ENCODE measurements around the gene MFSD11.
"Not testable (repeated sequence)": the region's sequence is repeated elsewhere in the genome, so short reads cannot be mapped to it uniquely, and the experiment has no call there.

Gene MFSD11

GRCh38 chr17:76709077-76709950 lies 28.6 kb upstream of the MFSD11 start:
- DNase-seq: peak in 9 of 14 donors; percentile 22 to 71 (median 55)

GRCh38 chr17:76709951-76710862 lies 27.7 kb upstream of the MFSD11 start:
- DNase-seq: peak in 3 of 14 donors; percentile 34 to 43 (median 37)

DNA sequence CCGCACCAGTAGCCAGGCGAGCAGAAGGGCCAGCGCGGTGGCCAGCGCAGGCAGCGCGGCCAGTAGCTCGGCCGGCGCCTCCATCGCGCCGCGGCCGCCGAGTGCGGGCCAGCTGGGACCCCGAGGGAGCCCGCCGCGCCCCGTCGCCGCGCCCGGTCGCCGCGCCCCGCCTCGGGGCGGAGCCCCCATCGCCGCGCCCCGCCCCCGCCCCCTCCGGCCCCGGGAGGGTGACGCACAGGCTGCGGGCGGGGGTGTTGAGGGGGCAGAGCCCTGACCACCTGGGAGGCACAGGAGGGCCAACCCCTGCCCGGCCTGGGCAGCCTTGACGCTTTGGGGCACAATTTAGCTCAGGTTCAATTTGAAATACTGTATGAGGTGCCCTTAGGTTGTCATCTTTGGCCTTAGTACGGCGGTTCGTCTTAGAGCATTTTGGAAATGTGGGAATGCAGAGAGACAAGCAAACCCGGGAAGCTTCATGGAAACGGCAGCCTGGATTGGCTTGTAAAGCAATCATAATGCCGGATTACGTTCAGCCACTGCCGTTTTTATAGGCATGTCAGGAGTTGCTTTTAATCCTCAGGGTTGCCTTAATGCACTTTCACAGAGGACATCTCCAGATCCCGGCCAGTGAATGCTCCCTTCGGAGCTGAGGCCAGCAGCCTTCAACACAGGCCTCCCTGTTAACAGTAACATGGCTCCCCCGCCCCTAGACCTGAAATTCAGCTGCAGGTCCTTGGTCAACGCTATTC lies 26.9 kb upstream of the MFSD11 start, which contains the start of gene MXRA7:
Gene MXRA7, minus strand, starts transcription at position 103 of the 749 bp plus-strand sequence. Its CDS starts 19 bp downstream, at position 84.
- peak in 11 of 14 donors; percentile 43 to 81 (median 48) for DNase-seq

- not testable (repeated sequence) for DNase-seq
Observed at GRCh38 chr17:76712321-76712720, 25.6 kb upstream of the MFSD11 start.

DNA sequence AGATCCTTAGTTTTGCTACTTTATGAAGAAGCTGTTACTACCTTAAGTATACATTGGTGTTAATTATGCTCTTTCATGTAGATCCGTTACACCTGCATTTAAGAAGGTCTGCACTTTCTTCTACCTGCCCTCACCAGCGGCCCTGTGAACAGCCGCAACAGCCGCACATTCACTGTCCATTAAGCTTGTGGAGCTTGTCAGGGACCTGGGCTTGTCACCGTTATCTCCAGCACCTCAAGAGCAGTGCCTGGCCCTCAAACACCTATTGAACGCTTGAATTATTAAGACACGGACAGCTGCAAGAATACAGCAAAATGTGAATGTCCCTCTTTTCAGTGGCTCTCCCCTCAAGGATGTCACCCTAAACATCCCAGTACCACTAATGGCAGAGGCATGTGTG lies 24.2 kb upstream of the MFSD11 start:
- no peak for DNase-seq

GRCh38 chr17:76714336-76714735 lies 23.6 kb upstream of the MFSD11 start:
- DNase-seq: no peak

DNA sequence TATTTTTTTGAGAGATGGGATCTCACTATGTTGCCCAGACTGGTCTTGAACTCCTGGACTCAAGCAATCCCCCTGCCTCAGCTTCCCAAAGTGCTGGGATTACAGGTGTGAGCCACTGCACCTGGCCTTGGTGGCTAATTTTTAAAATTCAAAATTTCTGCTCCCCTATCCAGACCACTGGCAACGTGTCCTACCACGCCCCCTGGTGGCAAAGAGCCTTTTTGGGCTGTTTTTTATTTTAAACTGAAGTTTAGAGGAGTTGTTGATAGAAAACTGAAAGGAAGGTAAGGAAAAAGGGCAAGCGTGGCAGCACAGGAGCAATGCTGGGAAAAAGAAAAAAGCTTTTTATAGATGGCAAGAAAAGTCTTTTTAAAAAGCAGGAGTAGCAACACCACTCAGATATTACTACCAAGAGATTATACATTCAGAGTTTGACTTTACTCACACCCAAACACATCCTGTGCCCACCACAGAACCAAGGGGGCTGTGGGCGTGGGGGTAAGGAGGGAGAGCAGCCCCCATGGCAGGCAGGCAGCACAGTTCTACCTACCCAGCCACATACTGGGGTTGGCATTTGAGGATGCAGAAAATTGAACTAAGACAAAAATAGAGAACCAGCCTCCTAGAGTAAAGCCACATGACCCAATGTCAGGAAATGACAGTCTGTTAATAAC lies 23.0 kb upstream of the MFSD11 start:
- DNase-seq: peak in 7 of 14 donors; percentile 13 to 53 (median 30)

GRCh38 chr17:76715496-76715830 lies 22.5 kb upstream of the MFSD11 start:
- DNase-seq: no peak

DNA sequence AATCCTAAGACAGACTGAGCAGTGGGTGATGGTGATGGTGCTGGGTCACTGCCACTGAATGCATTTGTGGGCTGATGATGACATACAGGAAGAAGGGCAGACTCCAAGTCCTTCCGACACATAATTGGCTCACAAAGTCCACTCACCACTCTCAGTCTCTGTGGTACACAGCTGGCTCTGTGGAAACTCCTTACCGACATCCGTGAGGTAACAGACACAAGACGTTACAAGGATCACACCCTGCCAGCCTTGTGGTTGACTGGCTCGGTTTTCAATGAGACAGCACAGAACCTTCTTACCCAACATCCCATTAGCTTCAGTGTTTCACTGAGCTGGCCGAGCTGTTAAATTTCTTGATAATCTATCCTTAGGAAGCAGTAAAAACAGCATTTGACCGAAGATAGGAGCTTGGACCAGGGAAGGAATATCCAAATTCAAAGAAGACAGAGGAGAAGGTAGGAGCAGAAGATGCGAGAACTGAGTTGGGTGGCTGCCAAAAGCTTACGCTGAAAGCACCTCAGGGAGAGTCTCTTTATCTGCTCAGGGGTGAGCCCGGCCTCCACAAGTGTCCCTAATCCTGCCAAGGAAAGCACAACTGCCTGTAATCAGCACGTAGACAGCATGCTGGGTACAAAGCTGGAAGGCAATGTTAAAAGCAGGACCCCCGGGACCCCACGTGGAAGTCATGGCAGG lies 21.6 kb upstream of the MFSD11 start:
- DNase-seq: peak in 3 of 14 donors; percentile 14 to 36 (median 35)

DNA sequence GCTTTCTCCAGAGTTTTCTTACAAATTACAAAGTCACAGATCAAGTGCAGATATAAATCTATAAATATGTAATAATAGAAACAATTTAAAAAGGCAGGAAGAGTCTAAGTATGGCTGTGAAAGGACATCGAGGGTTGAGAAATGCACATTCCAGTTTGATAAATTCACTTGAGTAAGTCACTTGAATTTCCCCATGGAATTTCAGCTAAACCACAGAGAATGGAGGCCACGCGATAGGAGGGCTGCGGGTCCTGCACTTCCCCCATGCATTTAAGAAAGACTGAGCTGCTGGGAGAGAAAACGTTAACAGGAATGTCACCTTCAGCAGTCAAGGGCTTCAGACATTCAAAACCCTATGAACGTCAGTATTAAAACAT lies 21.1 kb upstream of the MFSD11 start:
- no peak for DNase-seq

DNA sequence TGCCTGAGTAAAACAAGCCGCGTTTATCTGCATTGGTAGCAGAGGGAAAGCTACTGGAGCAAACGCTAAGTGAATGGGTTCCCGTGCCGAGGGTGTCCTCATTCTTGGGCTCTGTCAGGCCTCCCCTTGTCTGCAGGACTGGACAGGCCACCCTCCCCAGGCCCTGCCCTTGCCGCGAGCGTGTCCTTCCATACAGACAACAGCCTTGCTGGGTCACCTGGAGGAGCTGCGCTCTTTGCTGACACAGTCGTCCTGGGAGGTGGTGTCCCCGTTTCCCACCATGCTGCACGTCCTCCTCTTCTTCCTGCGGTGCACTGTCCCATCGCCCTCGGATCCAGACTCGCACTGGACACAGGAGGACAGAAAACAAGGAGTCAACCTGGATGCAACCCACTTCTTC lies 19.4 kb upstream of the MFSD11 start:
- no peak for DNase-seq

GRCh38 chr17:76720211-76720610 lies 17.7 kb upstream of the MFSD11 start:
- no peak for DNase-seq

GRCh38 chr17:76720941-76721340 lies 17.0 kb upstream of the MFSD11 start:
- no peak for DNase-seq

DNA sequence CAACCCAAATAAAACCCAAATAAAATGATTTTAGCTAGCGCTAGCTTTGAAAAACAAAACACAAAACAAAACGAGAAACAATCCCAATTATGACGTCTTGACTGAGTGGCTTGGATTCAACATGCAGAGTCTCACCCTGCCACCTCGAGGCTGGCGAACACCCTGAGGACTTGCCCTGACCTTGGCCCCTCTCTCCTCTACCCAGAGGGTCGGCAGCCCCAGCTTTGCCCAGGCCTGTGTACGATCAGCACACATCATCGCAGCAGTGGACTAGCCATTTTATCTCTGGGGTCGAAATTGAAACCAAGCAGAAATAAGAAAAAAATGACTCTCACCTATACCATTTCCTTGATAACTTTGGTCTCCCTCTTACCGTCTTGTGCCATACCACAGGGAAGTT lies 16.5 kb upstream of the MFSD11 start:
- no peak for DNase-seq

GRCh38 chr17:76722279-76722678 lies 15.6 kb upstream of the MFSD11 start:
- no peak for DNase-seq

DNA sequence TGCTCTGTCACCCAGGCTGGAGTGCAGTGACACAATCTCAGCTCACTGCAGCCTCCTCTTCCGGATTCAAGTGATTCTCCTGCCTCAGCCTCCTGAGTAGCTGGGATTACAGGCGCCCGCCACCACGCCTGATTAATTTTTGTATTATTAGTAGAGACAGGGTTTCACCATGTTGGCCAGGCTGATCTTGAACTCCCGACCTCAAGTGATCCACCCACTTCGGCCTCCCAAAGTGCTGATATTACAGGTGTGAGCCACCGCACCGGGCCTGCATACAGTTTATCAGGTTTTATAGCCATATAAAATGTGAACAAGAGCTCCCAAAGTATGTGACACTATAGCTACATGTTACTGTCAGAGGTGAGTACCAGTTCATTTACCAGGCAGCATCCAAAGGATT lies 14.9 kb upstream of the MFSD11 start:
- not testable (repeated sequence) for DNase-seq

GRCh38 chr17:76723812-76724211 lies 14.1 kb upstream of the MFSD11 start:
- DNase-seq: no peak

- peak in 10 of 14 donors; percentile 49 to 82 (median 63) for DNase-seq
Observed at GRCh38 chr17:76725580-76726230, 12.2 kb upstream of the MFSD11 start.

DNA sequence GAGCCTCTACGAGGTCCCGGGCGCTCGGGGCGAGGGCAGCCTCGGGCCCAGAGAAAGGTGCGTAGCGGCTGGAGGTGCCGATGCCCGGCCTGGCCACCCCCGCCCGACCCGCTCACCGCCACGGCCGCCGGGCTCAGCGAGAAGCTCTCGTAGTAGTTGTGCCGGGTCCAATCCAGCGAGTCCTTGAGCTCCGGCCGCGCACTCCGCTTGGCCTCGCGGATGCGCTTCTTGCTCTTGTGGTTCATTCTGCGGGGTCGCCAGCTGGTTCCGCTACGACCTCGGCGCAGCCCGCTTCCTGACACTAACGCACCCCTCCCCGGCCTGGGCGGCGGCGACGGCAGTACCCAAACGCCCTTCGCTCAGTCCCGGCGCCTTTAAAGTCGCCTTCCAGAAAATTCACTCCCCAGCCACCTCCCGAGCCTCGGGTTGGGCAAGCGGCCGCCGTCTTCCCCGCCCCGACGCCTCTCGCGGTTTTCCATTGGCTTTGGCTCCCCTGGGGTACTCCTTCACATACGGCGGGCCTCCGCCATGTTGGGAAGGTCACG lies 11.6 kb upstream of the MFSD11 start, which contains the start of gene JMJD6:
Gene JMJD6, minus strand, starts transcription at position 376 of the 545 bp plus-strand sequence. Its CDS starts 131 bp downstream, at position 245.
- peak; percentile 70 to 99 (median 95) for DNase-seq

All from C1 segment of cervical spinal cord (tissue), 14 donors.